ENCODE results near the gene TRIM9. TPM values are rescaled to one million over a fixed set of nuclear protein-coding genes. Genes with fewer than 3 reads are reported as not detected.

TRIM9 gene
- 0.14 and 0.42 TPM in 2 replicates for total RNA-seq

DNA sequence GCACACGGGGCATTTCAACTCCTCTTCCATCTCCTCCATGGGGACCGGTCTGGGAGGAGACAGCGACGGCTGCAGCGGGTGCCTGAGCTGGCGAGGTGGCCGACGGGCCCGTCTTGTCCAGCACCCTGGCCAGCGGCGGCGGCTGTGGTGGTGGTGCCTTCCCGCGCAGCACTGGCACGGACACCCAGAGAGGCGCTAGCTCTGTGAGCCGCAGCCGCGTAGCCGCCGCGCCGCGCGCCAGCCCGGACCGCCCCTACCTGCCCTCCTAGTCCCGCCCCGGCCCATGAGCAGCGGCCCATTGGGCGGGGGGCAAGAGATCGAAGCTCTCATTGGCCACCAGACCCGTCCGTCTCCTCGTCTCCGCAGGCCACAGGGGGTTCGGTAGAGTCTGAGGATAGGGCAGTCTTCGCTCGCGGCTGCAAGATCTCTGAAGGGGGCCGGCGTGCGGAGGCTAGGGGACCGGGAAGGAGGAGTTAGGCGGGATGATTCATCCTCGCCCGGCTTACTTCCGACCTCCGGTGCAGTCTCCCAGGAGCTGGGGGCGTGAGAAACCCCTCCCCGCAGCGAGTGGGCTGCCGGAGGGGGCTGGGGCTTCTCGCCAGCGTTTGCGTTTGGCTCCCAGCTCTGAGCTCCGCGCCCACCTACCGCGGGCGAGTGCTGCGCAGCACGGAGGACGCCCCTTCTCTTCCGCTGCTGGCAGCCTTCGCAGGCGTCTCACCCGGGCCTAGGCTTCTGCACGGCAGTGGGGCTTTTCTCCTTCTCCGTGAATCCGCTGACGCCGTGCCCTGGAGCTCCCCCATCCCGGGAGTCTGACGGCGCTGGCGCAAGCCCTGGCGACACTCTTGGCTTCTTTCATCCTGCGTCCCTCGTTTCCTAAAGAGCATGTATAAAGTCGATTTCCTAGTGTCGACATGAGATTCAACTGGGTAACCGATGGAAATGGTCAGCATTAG lies at the start of gene TRIM9:
Gene TRIM9 (minus strand): TSS at position 205 of the 953 bp plus-strand sequence. CDS start 166 bp downstream, at position 39.

DNA sequence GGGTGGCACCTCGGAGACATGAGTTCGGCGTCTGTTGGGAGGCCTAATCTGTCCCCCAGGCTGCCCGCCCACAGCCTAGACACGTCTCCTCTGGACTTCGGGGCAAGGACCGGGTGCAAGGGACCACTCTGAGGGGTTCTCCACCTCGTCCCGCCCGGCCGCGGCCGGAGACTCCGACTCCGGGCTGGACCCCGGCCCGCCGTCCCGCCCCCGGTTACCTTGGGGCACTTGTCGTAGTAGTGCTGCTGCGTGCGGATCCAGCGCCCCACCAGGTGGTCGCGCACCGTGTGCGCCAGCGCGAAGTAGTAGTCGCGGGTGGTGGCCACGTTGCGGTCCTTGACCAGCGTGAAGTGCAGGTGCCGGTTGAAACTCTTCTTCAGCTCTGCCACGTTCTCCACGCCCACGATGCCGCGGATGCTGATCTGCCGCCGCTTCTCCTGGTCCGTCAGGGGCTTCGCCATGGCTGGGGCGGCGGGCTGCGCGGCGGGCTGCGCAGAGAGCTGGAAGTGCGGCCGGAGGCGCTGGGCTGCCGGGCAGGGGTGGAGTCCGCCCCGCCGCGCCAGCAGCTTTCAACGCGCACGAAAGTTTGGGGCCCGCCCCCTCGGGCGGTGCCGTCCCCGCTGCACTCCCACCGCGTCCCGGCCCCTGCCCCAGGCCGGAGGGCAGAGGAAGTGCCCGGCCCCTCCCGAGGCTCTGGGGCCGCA lies 150.8 kb downstream of the TRIM9 start, which contains the start of gene PYGL:
Gene PYGL (minus strand): TSS at position 541 of the 704 bp plus-strand sequence. CDS start 80 bp downstream, at position 461.

Other genes starting within 250 kb of the TRIM9 start
- not detected in 2 replicates for gene ABHD12B, start 223.1 kb downstream of the TRIM9 start, total RNA-seq
- gene PYGL, start 150.6 kb downstream of the TRIM9 start, total RNA-seq: 115 and 149 TPM in 2 replicates
- 31.7 and 39.7 TPM in 2 replicates for gene TMX1, start 145.1 kb upstream of the TRIM9 start, total RNA-seq